ENCODE measurements around the gene CACNA1S. TPM values are rescaled to one million over a fixed set of nuclear protein-coding genes. Genes with fewer than 3 reads are reported as not detected.

Gene CACNA1S
- total and polyA plus RNA-seq, 2 donors (not counting 1 experiment from before 2014, with no cell fraction given): not detected

DNA sequence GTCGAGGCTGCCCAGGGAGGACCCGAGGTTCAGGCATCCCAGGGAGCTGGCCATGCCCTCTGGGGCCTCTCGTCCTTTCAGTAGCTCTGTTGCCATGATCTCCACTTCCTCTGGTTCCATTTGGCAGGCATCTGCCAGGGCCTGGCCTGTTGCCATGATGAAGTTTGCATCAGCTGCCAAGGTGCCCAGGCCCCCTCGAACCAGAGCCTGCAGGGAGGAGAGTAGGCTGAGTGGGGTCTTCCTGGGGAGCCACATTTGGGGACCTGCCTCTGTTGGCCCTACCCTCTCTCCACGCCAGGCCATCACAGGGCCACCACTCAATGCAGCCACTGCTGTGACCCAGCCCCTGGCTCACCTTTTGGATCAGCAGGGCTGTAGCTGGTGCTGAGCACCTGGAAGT, 72.3 kb downstream of the CACNA1S start:
- no peak overlapping the region for H3K4me3 Mint-ChIP-seq
- CTCF ChIA-PET: interaction anchor here (0.6 to 15.0 kb wide), 6 partner anchors 9 to 233 kb away, joined by 4 to 303 read pairs (median 44); partner anchors contain the start of gene KIF21B
- no peaks in the 10 kb centered on the region for H4K20me1 ChIP-seq (ENCODE audit: control insufficient read depth, insufficient read depth, low read length, poor library complexity, severe bottlenecking)
- no peak overlapping the region for H3K4me3 ChIP-seq (ENCODE audit: control extremely low read depth in 1 of 5, extremely low read depth in 1 of 5, insufficient read depth in 1 of 5, low read depth in 2 of 5, low read length in 4 of 5)
- TF ChIP-seq, protein P1, sequence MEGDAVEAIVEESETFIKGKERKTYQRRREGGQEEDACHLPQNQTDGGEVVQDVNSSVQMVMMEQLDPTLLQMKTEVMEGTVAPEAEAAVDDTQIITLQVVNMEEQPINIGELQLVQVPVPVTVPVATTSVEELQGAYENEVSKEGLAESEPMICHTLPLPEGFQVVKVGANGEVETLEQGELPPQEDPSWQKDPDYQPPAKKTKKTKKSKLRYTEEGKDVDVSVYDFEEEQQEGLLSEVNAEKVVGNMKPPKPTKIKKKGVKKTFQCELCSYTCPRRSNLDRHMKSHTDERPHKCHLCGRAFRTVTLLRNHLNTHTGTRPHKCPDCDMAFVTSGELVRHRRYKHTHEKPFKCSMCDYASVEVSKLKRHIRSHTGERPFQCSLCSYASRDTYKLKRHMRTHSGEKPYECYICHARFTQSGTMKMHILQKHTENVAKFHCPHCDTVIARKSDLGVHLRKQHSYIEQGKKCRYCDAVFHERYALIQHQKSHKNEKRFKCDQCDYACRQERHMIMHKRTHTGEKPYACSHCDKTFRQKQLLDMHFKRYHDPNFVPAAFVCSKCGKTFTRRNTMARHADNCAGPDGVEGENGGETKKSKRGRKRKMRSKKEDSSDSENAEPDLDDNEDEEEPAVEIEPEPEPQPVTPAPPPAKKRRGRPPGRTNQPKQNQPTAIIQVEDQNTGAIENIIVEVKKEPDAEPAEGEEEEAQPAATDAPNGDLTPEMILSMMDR (IDR thresholded peaks at IDR 0.05): no peak
- TF ChIP-seq EZH2 (IDR thresholded peaks at IDR 0.05; ENCODE audit: borderline replicate concordance, insufficient read depth, low read depth, low read length, poor library complexity, severe bottlenecking): no peak
- ATAC-seq (ENCODE audit: low read depth): no peak
- H3K79me2 ChIP-seq (ENCODE audit: control insufficient read depth, insufficient read depth, low read length): no peaks in the 10 kb centered on the region
- H3K27ac Mint-ChIP-seq: no peak overlapping the region
- no peak overlapping the region for H3K9ac ChIP-seq (ENCODE audit: low read length)
- POLR2A ChIA-PET: no interaction called here
- H3K9me3 ChIP-seq (ENCODE audit: control extremely low read depth in 1 of 3, control insufficient read depth in 2 of 3, insufficient read depth in 1 of 3, low read length in 2 of 3): no peaks in the 10 kb centered on the region
- no peak for DNase-seq
- no peaks in the 10 kb centered on the region for H3K27me3 Mint-ChIP-seq
- no peak overlapping the region for H3K27ac ChIP-seq (ENCODE audit: low read length in 2 of 2)
- no peak overlapping the region for H3K4me2 ChIP-seq (replicated peaks; ENCODE audit: low read depth, low read length, poor library complexity, severe bottlenecking)
- H3K36me3 ChIP-seq (replicated peaks in 1 of 2; ENCODE audit: control extremely low read depth in 1 of 2, control insufficient read depth in 1 of 2, extremely low read depth in 1 of 2, insufficient read depth in 2 of 2, low read length in 1 of 2): no peaks in the 10 kb centered on the region
- no peak overlapping the region for H2AFZ ChIP-seq (ENCODE audit: insufficient read depth, low read depth, low read length, poor library complexity, severe bottlenecking)
- no peaks in the 10 kb centered on the region for H3K27me3 ChIP-seq (replicated peaks in 1 of 4; ENCODE audit: control extremely low read depth in 1 of 4, control insufficient read depth in 3 of 4, insufficient read depth in 4 of 4, low read length in 3 of 4)
- peaks cover 0 to 2% of the 10 kb centered on the region in 2 donors for H3K4me1 ChIP-seq (ENCODE audit: control insufficient read depth in 2 of 2, insufficient read depth in 2 of 2, low read length in 2 of 2)
- H3K4me1 Mint-ChIP-seq: peaks cover 3% of the 10 kb centered on the region
- intact Hi-C loops (cut with micrococcal nuclease): loop anchor here (10.0 kb wide), 1 partner anchor 485 kb away; no protein-coding TSS in a partner anchor
- no peaks in the 10 kb centered on the region for H3K9me3 Mint-ChIP-seq (ENCODE audit: insufficient read depth)
- WGBS (ENCODE audit: insufficient coverage): 86% methylated on average over 5 of the region's 5 CpGs

DNA sequence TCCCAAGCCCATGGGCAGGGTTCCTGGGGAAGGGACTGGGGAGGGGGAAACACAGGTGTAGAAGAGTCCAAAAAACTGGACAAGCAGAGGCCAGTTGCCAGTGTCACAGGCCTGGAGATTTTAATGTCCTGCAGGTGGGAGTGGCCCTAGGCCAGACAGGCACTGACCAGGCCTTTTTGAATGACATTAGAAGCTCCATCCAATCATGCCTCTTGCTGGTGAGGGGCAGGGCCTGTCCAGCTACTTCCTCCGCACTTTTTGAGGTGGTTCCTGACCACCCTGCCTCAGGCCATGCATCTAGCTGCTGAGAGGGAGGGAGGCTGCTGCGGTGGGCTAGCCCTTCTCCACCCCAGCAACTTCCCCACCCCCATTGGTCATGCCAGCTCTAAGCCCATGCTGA, 72.8 kb downstream of the CACNA1S start:
- no peak overlapping the region for H3K9ac ChIP-seq (ENCODE audit: low read length)
- peaks cover 3% of the 10 kb centered on the region for H3K4me1 Mint-ChIP-seq
- no peak for TF ChIP-seq EZH2 (IDR thresholded peaks at IDR 0.05; ENCODE audit: borderline replicate concordance, insufficient read depth, low read depth, low read length, poor library complexity, severe bottlenecking)
- TF ChIP-seq, protein P1 (IDR thresholded peaks at IDR 0.05): no peak
- no peaks in the 10 kb centered on the region for H4K20me1 ChIP-seq (ENCODE audit: control insufficient read depth, insufficient read depth, low read length, poor library complexity, severe bottlenecking)
- ChIA-PET POLR2A (no interaction called here), CTCF (interaction anchor here (0.6 to 15.0 kb wide), 4 partner anchors 9 to 232 kb away, joined by 4 to 303 read pairs (median 86); no protein-coding TSS in a partner anchor)
- no peaks in the 10 kb centered on the region for H3K27me3 Mint-ChIP-seq
- no peak overlapping the region for H3K27ac ChIP-seq (ENCODE audit: low read length in 2 of 2)
- intact Hi-C loops (cut with micrococcal nuclease): no loop called here
- H3K27me3 ChIP-seq (replicated peaks in 1 of 4; ENCODE audit: control extremely low read depth in 1 of 4, control insufficient read depth in 3 of 4, insufficient read depth in 4 of 4, low read length in 3 of 4): no peaks in the 10 kb centered on the region
- H3K9me3 Mint-ChIP-seq (ENCODE audit: insufficient read depth): no peaks in the 10 kb centered on the region
- no peak overlapping the region for H3K4me2 ChIP-seq (replicated peaks; ENCODE audit: low read depth, low read length, poor library complexity, severe bottlenecking)
- no peaks in the 10 kb centered on the region for H3K36me3 ChIP-seq (replicated peaks in 1 of 2; ENCODE audit: control extremely low read depth in 1 of 2, control insufficient read depth in 1 of 2, extremely low read depth in 1 of 2, insufficient read depth in 2 of 2, low read length in 1 of 2)
- H3K79me2 ChIP-seq (ENCODE audit: control insufficient read depth, insufficient read depth, low read length): no peaks in the 10 kb centered on the region
- no peak overlapping the region for H2AFZ ChIP-seq (ENCODE audit: insufficient read depth, low read depth, low read length, poor library complexity, severe bottlenecking)
- no peak for DNase-seq
- no peak overlapping the region for H3K4me3 Mint-ChIP-seq
- no CpG with 5 or more reads among the region's 2 CpGs for WGBS (ENCODE audit: insufficient coverage)
- H3K4me3 ChIP-seq (ENCODE audit: control extremely low read depth in 1 of 5, extremely low read depth in 1 of 5, insufficient read depth in 1 of 5, low read depth in 2 of 5, low read length in 4 of 5): no peak overlapping the region
- ATAC-seq (ENCODE audit: low read depth): no peak
- H3K4me1 ChIP-seq (ENCODE audit: control insufficient read depth in 2 of 2, insufficient read depth in 2 of 2, low read length in 2 of 2): peaks cover 0 to 2% of the 10 kb centered on the region in 2 donors
- H3K27ac Mint-ChIP-seq: no peak overlapping the region
- no peaks in the 10 kb centered on the region for H3K9me3 ChIP-seq (ENCODE audit: control extremely low read depth in 1 of 3, control insufficient read depth in 2 of 3, insufficient read depth in 1 of 3, low read length in 2 of 3)

All from B cell (primary cell).